ENCODE measurements around the gene ZDHHC16. TPM values are rescaled to one million over a fixed set of nuclear protein-coding genes. Genes with fewer than 3 reads are reported as not detected.

Gene ZDHHC16
- total RNA-seq, 1 experiment from 2014 or later, result 64.5 TPM

DNA sequence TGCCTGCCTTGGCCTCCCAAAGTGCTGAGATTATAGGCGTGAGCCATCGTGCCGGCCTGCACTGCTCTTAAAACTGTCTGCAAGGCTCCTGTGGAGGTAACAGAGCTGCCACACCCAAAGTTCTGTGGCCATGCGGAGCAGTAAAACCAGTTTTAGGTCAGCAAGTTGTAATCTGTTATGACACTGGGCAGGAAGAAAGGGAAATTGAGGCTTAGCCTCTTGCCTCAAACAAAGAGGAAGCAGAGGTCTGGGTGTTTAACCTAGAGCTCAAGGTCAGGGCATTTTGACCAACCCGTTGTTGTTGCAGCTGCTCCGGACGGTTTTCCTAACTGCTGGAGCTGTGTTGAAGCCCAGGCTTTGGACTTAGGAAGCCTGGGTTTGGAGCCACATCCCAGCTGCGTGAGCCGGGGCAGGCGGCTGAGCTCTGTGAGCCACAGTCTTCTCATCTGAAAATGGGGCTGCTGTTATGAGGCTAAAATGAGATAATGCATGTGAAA is 37.4 kb upstream of the ZDHHC16 start:
- ChIA-PET CTCF (no interaction called here), POLR2A (no interaction called here)
- intact Hi-C loops (cut with micrococcal nuclease; ENCODE audit: unreplicated experiment) (no loop called here), in situ Hi-C loops (cut with HindIII; ENCODE audit: low pct_unique_long_range_greater_than_20kb, low sequenced_read_pairs) (no loop called here)
- TF ChIP-seq TCF7L2 (IDR thresholded peaks at IDR 0.05; ENCODE audit: low read depth, low read length), result no peak
- no peak for TF ChIP-seq POLR2AphosphoS5 (IDR thresholded peaks at IDR 0.05; ENCODE audit: low read depth, low read length)
- no peak for TF ChIP-seq SIN3A (IDR thresholded peaks at IDR 0.05; ENCODE audit: borderline replicate concordance, insufficient read depth, low read depth, low read length)
- TF ChIP-seq REST (IDR thresholded peaks at IDR 0.05; ENCODE audit: insufficient read depth in 1 of 2, low read depth in 2 of 2, low read length in 1 of 2), result no peak
- TF ChIP-seq, protein P1, sequence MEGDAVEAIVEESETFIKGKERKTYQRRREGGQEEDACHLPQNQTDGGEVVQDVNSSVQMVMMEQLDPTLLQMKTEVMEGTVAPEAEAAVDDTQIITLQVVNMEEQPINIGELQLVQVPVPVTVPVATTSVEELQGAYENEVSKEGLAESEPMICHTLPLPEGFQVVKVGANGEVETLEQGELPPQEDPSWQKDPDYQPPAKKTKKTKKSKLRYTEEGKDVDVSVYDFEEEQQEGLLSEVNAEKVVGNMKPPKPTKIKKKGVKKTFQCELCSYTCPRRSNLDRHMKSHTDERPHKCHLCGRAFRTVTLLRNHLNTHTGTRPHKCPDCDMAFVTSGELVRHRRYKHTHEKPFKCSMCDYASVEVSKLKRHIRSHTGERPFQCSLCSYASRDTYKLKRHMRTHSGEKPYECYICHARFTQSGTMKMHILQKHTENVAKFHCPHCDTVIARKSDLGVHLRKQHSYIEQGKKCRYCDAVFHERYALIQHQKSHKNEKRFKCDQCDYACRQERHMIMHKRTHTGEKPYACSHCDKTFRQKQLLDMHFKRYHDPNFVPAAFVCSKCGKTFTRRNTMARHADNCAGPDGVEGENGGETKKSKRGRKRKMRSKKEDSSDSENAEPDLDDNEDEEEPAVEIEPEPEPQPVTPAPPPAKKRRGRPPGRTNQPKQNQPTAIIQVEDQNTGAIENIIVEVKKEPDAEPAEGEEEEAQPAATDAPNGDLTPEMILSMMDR (IDR thresholded peaks at IDR 0.05), result no peak
- H3K27me3 ChIP-seq (ENCODE audit: control insufficient read depth, insufficient read depth, low read length), result no peaks in the 10 kb centered on the region
- no TSS peak for BruUV-seq (replicated peaks)
- no peaks in the 10 kb centered on the region for H3K36me3 ChIP-seq (ENCODE audit: control insufficient read depth, insufficient read depth, low read length)
- no peak overlapping the region for H3K27ac ChIP-seq (ENCODE audit: low read length)
- DNase-seq (ENCODE audit: low read depth, low spot score) (no peak), ATAC-seq (no peak)
- H3K4me1 ChIP-seq (ENCODE audit: control insufficient read depth, insufficient read depth, low read length), result no peaks in the 10 kb centered on the region
- no peak overlapping the region for H3K4me3 ChIP-seq (ENCODE audit: low read depth in 2 of 2, low read length in 2 of 2)
- no peaks in the 10 kb centered on the region for H3K9me3 ChIP-seq (ENCODE audit: control insufficient read depth, insufficient read depth, low read depth, low read length)

GRCh38 chr10:97411406-97411805 is 34.6 kb upstream of the ZDHHC16 start:
- 0 out of 4 replicates have a peak, but pooled peaks of 1 of the 2 experiments have one; percentile 31 for TF ChIP-seq REST (IDR thresholded peaks at IDR 0.05; ENCODE audit: insufficient read depth in 1 of 2, low read depth in 2 of 2, low read length in 1 of 2)
- TF ChIP-seq, protein P1 (IDR thresholded peaks at IDR 0.05), result no peak
- no peaks in the 10 kb centered on the region for H3K36me3 ChIP-seq (ENCODE audit: control insufficient read depth, insufficient read depth, low read length)
- ATAC-seq (no peak), DNase-seq (ENCODE audit: low read depth, low spot score) (no peak)
- no peaks in the 10 kb centered on the region for H3K4me1 ChIP-seq (ENCODE audit: control insufficient read depth, insufficient read depth, low read length)
- no peaks in the 10 kb centered on the region for H3K27me3 ChIP-seq (ENCODE audit: control insufficient read depth, insufficient read depth, low read length)
- no peak overlapping the region for H3K4me3 ChIP-seq (ENCODE audit: low read depth in 2 of 2, low read length in 2 of 2)
- ChIA-PET CTCF (interaction anchor here (0.5 to 1.2 kb wide), 4 partner anchors 9 to 213 kb away, joined by 3 to 21 read pairs (median 8); no protein-coding TSS in a partner anchor), POLR2A (interaction anchor here (1.0 to 1.1 kb wide), 2 partner anchors 10 to 12 kb away, joined by 4 to 7 read pairs; partner anchors contain the start of gene RRP12)
- in situ Hi-C loops (cut with HindIII; ENCODE audit: low pct_unique_long_range_greater_than_20kb, low sequenced_read_pairs) (no loop called here), intact Hi-C loops (cut with micrococcal nuclease; ENCODE audit: unreplicated experiment) (no loop called here)
- BruUV-seq (replicated peaks), result no TSS peak
- H3K9me3 ChIP-seq (ENCODE audit: control insufficient read depth, insufficient read depth, low read depth, low read length), result no peaks in the 10 kb centered on the region
- H3K27ac ChIP-seq (ENCODE audit: low read length), result no peak overlapping the region
